Cardiac fibroblast (primary cell): Measurements from ENCODE around the gene IL20RA.

ENCODE experiments used
- DNase-seq, 2 donors: peaks; one replicate each; pipeline versions ENCODE4 v3.0.0 to v3.0.0-alpha.2; 2010; ENCODE audit warnings: low read depth in 2 of 2
- H3K4me3 ChIP-seq, 2 donors: replicated peaks in 1 of 2; 1 replicate in 1 of 2; 2 replicates in 1 of 2; pipeline ENCODE4 v1.5.1; 2011; ENCODE audit warnings: low read depth in 2 of 2, low read length in 2 of 2, mild to moderate bottlenecking in 2 of 2, moderate library complexity in 1 of 2
- CTCF ChIP-seq: IDR thresholded peaks from one replicate; pipeline ENCODE4 v1.5.1; 2011; ENCODE audit warnings: low read depth, mild to moderate bottlenecking, low read length, inconsistent platforms

The IL20RA gene

GRCh38 chr6:137067399-137067798, 22.6 kb upstream of the IL20RA start:
- no peak for TF ChIP-seq CTCF
- H3K4me3 ChIP-seq: no peak overlapping the region
- DNase-seq: no peak

GRCh38 chr6:137058037-137058436, 13.3 kb upstream of the IL20RA start:
- no peak overlapping the region for H3K4me3 ChIP-seq
- DNase-seq: no peak
- TF ChIP-seq CTCF: no peak

- DNase-seq: no peak
- TF ChIP-seq CTCF: no peak
- H3K4me3 ChIP-seq: no peak overlapping the region
Measured at GRCh38 chr6:137056121-137056880, 11.5 kb upstream of the IL20RA start.

- DNase-seq: no peak
- H3K4me3 ChIP-seq: no peak overlapping the region
- TF ChIP-seq CTCF: no peak
Measured at GRCh38 chr6:137051790-137052472, 7.2 kb upstream of the IL20RA start.

- no peak for TF ChIP-seq CTCF
- no peak overlapping the region for H3K4me3 ChIP-seq
- DNase-seq: no peak
Measured at GRCh38 chr6:137049095-137049494, 4.3 kb upstream of the IL20RA start.

GRCh38 chr6:137046871-137047412, 2.2 kb upstream of the IL20RA start:
- no peak for DNase-seq
- TF ChIP-seq CTCF: no peak
- H3K4me3 ChIP-seq: no peak overlapping the region
